ENCODE results near the gene ATP8B3.

DNA sequence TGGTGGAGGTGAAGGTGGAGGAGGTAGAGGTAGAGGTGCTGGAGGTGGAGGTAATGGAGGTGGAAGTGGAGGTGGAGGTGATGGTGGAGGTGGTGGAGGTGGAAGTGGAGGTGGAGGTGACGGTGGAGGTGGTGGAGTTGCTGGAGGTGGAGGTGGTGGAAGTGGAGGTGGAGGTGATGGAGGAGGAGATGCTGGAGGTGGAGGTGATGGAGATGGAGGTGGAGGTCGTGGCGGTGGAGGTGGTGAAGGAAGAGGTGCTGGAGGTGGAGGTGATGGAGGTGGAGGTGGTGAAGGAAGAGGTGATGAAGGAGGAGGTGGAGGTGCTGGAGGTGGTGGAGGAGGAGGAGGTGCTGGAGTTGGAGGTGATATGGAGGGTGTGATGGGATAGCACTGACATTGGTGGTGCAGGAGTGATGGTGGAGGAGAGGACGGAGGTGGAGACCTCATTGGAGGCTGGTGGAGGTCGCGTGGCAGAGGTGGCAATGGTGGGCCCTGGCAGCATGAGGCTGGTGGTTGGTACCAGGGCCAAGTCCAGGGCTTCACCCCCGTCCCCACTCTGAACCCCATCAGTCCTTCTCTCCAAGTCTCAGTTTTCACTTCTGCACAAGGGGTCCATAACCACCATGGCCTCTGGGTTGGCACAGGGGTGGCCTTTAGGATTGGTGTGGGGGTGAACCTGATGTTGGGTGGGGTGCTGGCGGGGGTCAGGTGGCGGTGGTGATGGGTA lies 43.0 kb downstream of the ATP8B3 start:
- TF ChIP-seq, protein P1, sequence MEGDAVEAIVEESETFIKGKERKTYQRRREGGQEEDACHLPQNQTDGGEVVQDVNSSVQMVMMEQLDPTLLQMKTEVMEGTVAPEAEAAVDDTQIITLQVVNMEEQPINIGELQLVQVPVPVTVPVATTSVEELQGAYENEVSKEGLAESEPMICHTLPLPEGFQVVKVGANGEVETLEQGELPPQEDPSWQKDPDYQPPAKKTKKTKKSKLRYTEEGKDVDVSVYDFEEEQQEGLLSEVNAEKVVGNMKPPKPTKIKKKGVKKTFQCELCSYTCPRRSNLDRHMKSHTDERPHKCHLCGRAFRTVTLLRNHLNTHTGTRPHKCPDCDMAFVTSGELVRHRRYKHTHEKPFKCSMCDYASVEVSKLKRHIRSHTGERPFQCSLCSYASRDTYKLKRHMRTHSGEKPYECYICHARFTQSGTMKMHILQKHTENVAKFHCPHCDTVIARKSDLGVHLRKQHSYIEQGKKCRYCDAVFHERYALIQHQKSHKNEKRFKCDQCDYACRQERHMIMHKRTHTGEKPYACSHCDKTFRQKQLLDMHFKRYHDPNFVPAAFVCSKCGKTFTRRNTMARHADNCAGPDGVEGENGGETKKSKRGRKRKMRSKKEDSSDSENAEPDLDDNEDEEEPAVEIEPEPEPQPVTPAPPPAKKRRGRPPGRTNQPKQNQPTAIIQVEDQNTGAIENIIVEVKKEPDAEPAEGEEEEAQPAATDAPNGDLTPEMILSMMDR (IDR thresholded peaks at IDR 0.05 in 2 of 3, conservative IDR thresholded peaks at IDR 0.05 in 1 of 3; ENCODE audit: insufficient read depth in 2 of 3, low read depth in 1 of 3, low read length in 3 of 3), result no peak
- TF ChIP-seq, protein P2, sequence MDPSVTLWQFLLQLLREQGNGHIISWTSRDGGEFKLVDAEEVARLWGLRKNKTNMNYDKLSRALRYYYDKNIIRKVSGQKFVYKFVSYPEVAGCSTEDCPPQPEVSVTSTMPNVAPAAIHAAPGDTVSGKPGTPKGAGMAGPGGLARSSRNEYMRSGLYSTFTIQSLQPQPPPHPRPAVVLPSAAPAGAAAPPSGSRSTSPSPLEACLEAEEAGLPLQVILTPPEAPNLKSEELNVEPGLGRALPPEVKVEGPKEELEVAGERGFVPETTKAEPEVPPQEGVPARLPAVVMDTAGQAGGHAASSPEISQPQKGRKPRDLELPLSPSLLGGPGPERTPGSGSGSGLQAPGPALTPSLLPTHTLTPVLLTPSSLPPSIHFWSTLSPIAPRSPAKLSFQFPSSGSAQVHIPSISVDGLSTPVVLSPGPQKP (CRISPR knock-in tag; IDR thresholded peaks at IDR 0.05), result no peak
- no peak for TF ChIP-seq ZNF384 (IDR thresholded peaks at IDR 0.05; ENCODE audit: low read depth, low read length)
- TF ChIP-seq ZC3H11A (IDR thresholded peaks at IDR 0.05; ENCODE audit: low read depth, low read length), result no peak
- no peak for TF ChIP-seq ZNF274 (IDR thresholded peaks at IDR 0.05; ENCODE audit: borderline replicate concordance, low read depth, low read length)
- TF ChIP-seq POLR2AphosphoS2 (IDR thresholded peaks at IDR 0.05; ENCODE audit: low read length), result no peak
- no peak for TF ChIP-seq FOXK1 (CRISPR knock-in tag; IDR thresholded peaks at IDR 0.05; ENCODE audit: borderline replicate concordance)
